Raji (cell line): ENCODE results near the gene ACAD8.

Experiments used
- POLR2A ChIP-seq: IDR thresholded peaks from 2 replicates; pipeline ENCODE4 v1.6.1; 2011; ENCODE audit warnings: low read depth, low read length, control low read depth; ENCODE audit not compliant: insufficient read depth

ACAD8 gene

GRCh38 chr11:134293119-134294113 is 40.0 kb downstream of the ACAD8 start:
- TF ChIP-seq POLR2A, result no peak

GRCh38 chr11:134294664-134295063 is 41.3 kb downstream of the ACAD8 start:
- TF ChIP-seq POLR2A, result no peak

GRCh38 chr11:134312223-134312622 is 58.9 kb downstream of the ACAD8 start:
- TF ChIP-seq POLR2A, result no peak

GRCh38 chr11:134312807-134313206 is 59.4 kb downstream of the ACAD8 start:
- TF ChIP-seq POLR2A, result no peak

- TF ChIP-seq POLR2A, result no peak
These were observed 60.0 kb downstream of the ACAD8 start for GRCh38 chr11:134313379-134313778.

GRCh38 chr11:134313821-134314607 is 60.6 kb downstream of the ACAD8 start:
- no peak for TF ChIP-seq POLR2A
